IMR-90 (cell line): ENCODE data around the gene POU2F1. TPM values are rescaled to one million over a fixed set of nuclear protein-coding genes. Genes with fewer than 3 reads are reported as not detected.

Experiments used
- ATAC-seq: fragments of 200-7000 bp; cut with Tn5 transposase; 2 replicates; pipeline ENCODE4 v1.9.1; 2020; ENCODE audit warnings: low read depth, mild to moderate bottlenecking, moderate library complexity
- BruUV-seq: library from RNA; stranded (reverse); fragments of 400-500 nt; replicated peaks from 2 replicates; lab custom pipeline; 2021; lab: Mats Ljungman, UMichigan
- CTCF ChIA-PET: fragments of 300-600 bp; formaldehyde crosslinking; extraction: SDS; loops from one replicate; lab custom pipeline; 2021; ENCODE audit warnings: antibody characterized with exemption; lab: Yijun Ruan, JAX
- POLR2A ChIA-PET: fragments of 300-600 bp; sonication (Branson Sonifier 250); formaldehyde crosslinking; loops from one replicate; lab custom pipeline; 2022; ENCODE audit warnings: antibody characterized with exemption; ENCODE audit not compliant: unreplicated experiment; lab: Charles Lee
- DNase-seq: peaks from one replicate; pipeline ENCODE4 v3.0.0; 2013
- H2AFZ ChIP-seq: replicated peaks from 2 replicates; pipeline ENCODE3; 2013; ENCODE audit warnings: low read length, mild to moderate bottlenecking; ENCODE audit not compliant: poor library complexity
- H2AK5ac ChIP-seq: 2 replicates; pipeline ENCODE4 v1.6.1; 2013; ENCODE audit warnings: low read depth, low read length, inconsistent platforms
- H2AK9ac ChIP-seq: replicated peaks from 2 replicates; pipeline ENCODE3; 2013; ENCODE audit warnings: mild to moderate bottlenecking, low read depth, low read length, moderate library complexity; ENCODE audit not compliant: poor library complexity
- H2BK120ac ChIP-seq: 2 replicates; pipeline ENCODE4 v1.6.1; 2013; ENCODE audit warnings: low read depth, low read length, inconsistent platforms
- H2BK15ac ChIP-seq: 3 replicates; pipeline ENCODE4 v1.6.1; 2013; ENCODE audit warnings: low read depth, low read length, inconsistent platforms
- H2BK20ac ChIP-seq: 2 replicates; pipeline ENCODE4 v1.6.1; 2013; ENCODE audit warnings: low read depth, mild to moderate bottlenecking, inconsistent platforms, low read length, moderate library complexity
- H2BK5ac ChIP-seq: 2 replicates; pipeline ENCODE4 v1.6.1; 2013; ENCODE audit warnings: mild to moderate bottlenecking, low read depth, low read length, inconsistent platforms; ENCODE audit not compliant: poor library complexity, severe bottlenecking
- H3K14ac ChIP-seq: replicated peaks from 2 replicates; pipeline ENCODE4 v1.6.1; 2013; ENCODE audit warnings: low read depth, low read length, inconsistent platforms
- H3K18ac ChIP-seq: 2 replicates; pipeline ENCODE4 v1.6.1; 2013; ENCODE audit warnings: low read depth, low read length, control low read depth
- H3K23ac ChIP-seq: 2 replicates; pipeline ENCODE4 v1.6.1; 2013; ENCODE audit warnings: low read depth, low read length, inconsistent platforms
- H3K27ac ChIP-seq: 2 replicates; pipeline ENCODE4 v1.5.1; 2013; ENCODE audit warnings: mild to moderate bottlenecking, control low read depth, low read length; ENCODE audit not compliant: insufficient read depth
- H3K27me3 ChIP-seq: 2 replicates; pipeline ENCODE4 v1.6.1; 2013; ENCODE audit warnings: low read length; ENCODE audit not compliant: control insufficient read depth, insufficient read depth
- H3K36me3 ChIP-seq: 2 replicates; pipeline ENCODE4 v1.6.1; 2013; ENCODE audit warnings: low read length, mixed read lengths; ENCODE audit not compliant: control insufficient read depth, insufficient read depth
- H3K4ac ChIP-seq: 2 replicates; pipeline ENCODE4 v1.6.1; 2013; ENCODE audit warnings: low read depth, low read length, inconsistent platforms
- H3K4me1 ChIP-seq: 2 replicates; pipeline ENCODE4 v1.6.1; 2013; ENCODE audit warnings: low read length, mixed read lengths; ENCODE audit not compliant: control insufficient read depth, insufficient read depth
- H3K4me2 ChIP-seq: 2 replicates; pipeline ENCODE4 v1.6.1; 2013; ENCODE audit warnings: low read depth, mild to moderate bottlenecking, control low read depth, low read length, moderate library complexity
- H3K4me3 ChIP-seq: 2 replicates; pipeline ENCODE4 v1.5.1; 2013; ENCODE audit warnings: low read depth, mild to moderate bottlenecking, control low read depth, low read length, moderate library complexity; ENCODE audit not compliant: insufficient read depth
- H3K56ac ChIP-seq: 2 replicates; pipeline ENCODE4 v1.6.1; 2013; ENCODE audit warnings: low read length, inconsistent platforms; ENCODE audit not compliant: insufficient read depth; ENCODE audit errors: extremely low read depth
- H3K79me1 ChIP-seq, 2 experiments: 2 replicates each; pipeline ENCODE4 v1.6.1; 2013; ENCODE audit warnings: low read length in 2 of 2, inconsistent platforms in 1 of 2, low read depth in 1 of 2
- H3K9ac ChIP-seq: 2 replicates; pipeline ENCODE4 v1.6.1; 2013; ENCODE audit warnings: low read depth, low read length, control low read depth
- H3K9me1 ChIP-seq: 2 replicates; pipeline ENCODE4 v1.6.1; 2013; ENCODE audit warnings: low read length, inconsistent platforms; ENCODE audit not compliant: insufficient read depth
- H3K9me3 ChIP-seq: 2 replicates; pipeline ENCODE4 v1.6.1; 2013; ENCODE audit warnings: low read length; ENCODE audit not compliant: control insufficient read depth, insufficient read depth
- H4K20me1 ChIP-seq: 2 replicates; pipeline ENCODE4 v1.6.1; 2013; ENCODE audit warnings: low read length, inconsistent platforms; ENCODE audit not compliant: insufficient read depth
- H4K5ac ChIP-seq: 2 replicates; pipeline ENCODE4 v1.6.1; 2013; ENCODE audit warnings: mild to moderate bottlenecking, low read depth, low read length, control low read depth
- H4K8ac ChIP-seq, 2 experiments: 2 replicates each; pipeline ENCODE4 v1.6.1; 2013; ENCODE audit warnings: low read depth in 2 of 2, low read length in 2 of 2, control low read depth in 1 of 2, inconsistent platforms in 1 of 2
- H4K91ac ChIP-seq: 2 replicates; pipeline ENCODE4 v1.6.1; 2013; ENCODE audit warnings: low read depth, low read length, inconsistent platforms; ENCODE audit not compliant: insufficient read depth
- BHLHE40 ChIP-seq: fragments of 150-350 bp; IDR thresholded peaks from 2 replicates; pipeline ENCODE4 v1.6.1; 2016; ENCODE audit warnings: mild to moderate bottlenecking, low read depth, low read length
- CEBPB ChIP-seq: IDR thresholded peaks from 2 replicates; pipeline ENCODE4 v1.6.1; 2012; ENCODE audit warnings: low read depth, low read length, improper control_type of control experiment
- CHD1 ChIP-seq: IDR thresholded peaks from 2 replicates; pipeline ENCODE4 v1.6.1; 2012; ENCODE audit warnings: low read depth, low read length, improper control_type of control experiment
- ELK1 ChIP-seq: fragments of 150-350 bp; IDR thresholded peaks from 2 replicates; pipeline ENCODE4 v1.6.1; 2016; ENCODE audit warnings: low read depth, mild to moderate bottlenecking, low read length, moderate library complexity, borderline replicate concordance
- FOS ChIP-seq: fragments of 150-350 bp; IDR thresholded peaks from 2 replicates; pipeline ENCODE4 v1.6.1; 2016; ENCODE audit warnings: low read depth, low read length
- MAFK ChIP-seq: IDR thresholded peaks from 2 replicates; pipeline ENCODE4 v1.6.1; 2012; ENCODE audit warnings: low read depth, low read length, improper control_type of control experiment
- MAZ ChIP-seq: IDR thresholded peaks from 2 replicates; pipeline ENCODE4 v1.6.1; 2012; ENCODE audit warnings: low read depth, mild to moderate bottlenecking, low read length, improper control_type of control experiment, moderate library complexity, borderline replicate concordance
- MXI1 ChIP-seq: IDR thresholded peaks from 2 replicates; pipeline ENCODE4 v1.6.1; 2012; ENCODE audit warnings: low read depth, mild to moderate bottlenecking, low read length, moderate library complexity, borderline replicate concordance
- NFE2L2 ChIP-seq: fragments of 150-350 bp; IDR thresholded peaks from 2 replicates; pipeline ENCODE4 v1.6.1; 2016; ENCODE audit warnings: low read depth, mild to moderate bottlenecking, low read length
- POLR2A ChIP-seq: IDR thresholded peaks from 2 replicates; pipeline ENCODE4 v1.6.1; 2012; ENCODE audit warnings: mild to moderate bottlenecking, low read depth, low read length
- RAD21 ChIP-seq: IDR thresholded peaks from 2 replicates; pipeline ENCODE4 v1.6.1; 2012; ENCODE audit warnings: low read length, improper control_type of control experiment
- RCOR1 ChIP-seq: IDR thresholded peaks from 2 replicates; pipeline ENCODE4 v1.6.1; 2012; ENCODE audit warnings: mild to moderate bottlenecking, low read length, improper control_type of control experiment; ENCODE audit not compliant: insufficient replicate concordance
- RFX5 ChIP-seq: IDR thresholded peaks from 2 replicates; pipeline ENCODE4 v1.8.0; 2012; ENCODE audit warnings: low read depth, mild to moderate bottlenecking, low read length, moderate library complexity
- SMC3 ChIP-seq: fragments of 150-350 bp; IDR thresholded peaks from 2 replicates; pipeline ENCODE4 v1.6.1; 2016; ENCODE audit warnings: low read depth, mild to moderate bottlenecking, antibody characterized with exemption, low read length, moderate library complexity
- WGBS, 2 experiments: methylation state at CpG; one replicate each; pipeline versions ENCODE4 v1.1.5 to v1.1.7; 2013; ENCODE audit warnings: missing lambda C conversion rate in 2 of 2; ENCODE audit not compliant: insufficient read length in 1 of 2; ENCODE audit errors: extremely low coverage in 2 of 2; 5-methylcytosine and 5-hydroxymethylcytosine counted together
- dilution Hi-C: fragments of 300-500 bp; cut with HindIII; formaldehyde crosslinking; loops from one replicate; pipeline ENCODE4 v1.14.3; 2018; ENCODE audit warnings: low sequenced_read_pairs; ENCODE audit not compliant: unreplicated experiment
- in situ Hi-C: fragments of 300-500 bp; cut with MboI; formaldehyde crosslinking; loops from 3 replicates; pipeline ENCODE4 v1.14.3; 2019; ENCODE audit warnings: low sequenced_read_pairs, inconsistent platforms, mixed read lengths
- intact Hi-C: fragments of 100-400 bp; cut with micrococcal nuclease; formaldehyde crosslinking; loops from 2 replicates; pipeline ENCODE4 v1.10.0; 2022
- polyA plus RNA-seq, 3 experiments: library from polyadenylated mRNA; depleted of rRNA; stranded (reverse); fragments of >200 nt; gene quantifications; 2 replicates each; pipeline ENCODE4 v1.2.3, GENCODE V29; 2012; ENCODE audit warnings: low replicate concordance in 1 of 3
- total RNA-seq: library from RNA; depleted of rRNA; stranded (reverse); fragments of >200 nt; gene quantifications from 2 replicates; pipeline ENCODE4 v1.2.3, GENCODE V29; 2012
- TF ChIP-seq, protein P1 (sequence below): conservative IDR thresholded peaks from 2 replicates; pipeline ENCODE4 v1.5.1; 2012; ENCODE audit warnings: mild to moderate bottlenecking, low read depth, low read length, improper control_type of control experiment
- TF ChIP-seq, protein P2 (sequence below): fragments of 150-350 bp; IDR thresholded peaks from 2 replicates; pipeline ENCODE4 v1.6.1; 2017; ENCODE audit warnings: mild to moderate bottlenecking, antibody characterized with exemption, low read length, low read depth

The POU2F1 gene
- total and polyA plus RNA-seq, 2 of the 4 experiments (the other 2 are of a cell fraction), result 1.2 to 3.4 TPM

- Histone ChIP-seq H2BK120ac (no peak overlapping the region), H3K23ac (no peak overlapping the region), H3K56ac (no peak overlapping the region), H3K18ac (no peak overlapping the region), H4K5ac (no peak overlapping the region), H3K4me1 (no peaks in the 10 kb centered on the region), H4K20me1 (no peaks in the 10 kb centered on the region), H3K9me3 (no peaks in the 10 kb centered on the region), H3K27ac (no peak overlapping the region), H3K79me1 (no peaks in the 10 kb centered on the region), H2AK5ac (no peak overlapping the region), H2BK20ac (no peak overlapping the region), H3K4me3 (no peak overlapping the region), H3K4ac (no peak overlapping the region), H3K9me1 (no peaks in the 10 kb centered on the region), H2BK5ac (no peak overlapping the region), H3K27me3 (peaks cover 32% of the 10 kb centered on the region), H3K36me3 (no peaks in the 10 kb centered on the region), H2AFZ (no peak overlapping the region), H4K91ac (no peak overlapping the region), H4K8ac (no peak overlapping the region), H2BK15ac (no peak overlapping the region), H3K14ac (no peak overlapping the region), H3K9ac (no peak overlapping the region), H3K4me2 (no peak overlapping the region), H2AK9ac (peak overlapping the region; percentile 39)
- dilution Hi-C loops (loop anchor here (25.0 kb wide), 1 partner anchor 178 kb away; no protein-coding TSS in a partner anchor), in situ Hi-C loops (no loop called here), intact Hi-C loops (loop anchor here (5.0 kb wide), 1 partner anchor 218 kb away; the partner anchor contains the start of gene POU2F1)
- DNase-seq (no peak), ATAC-seq (no peak)
- WGBS, 2 experiments, result 83% methylated on average over 1 of the region's 8 CpGs; no CpG with 5 or more reads in 1 of the 2 experiments
- no TSS peak for BruUV-seq
- CTCF ChIA-PET, result interaction anchor here (4.8 kb wide), 1 partner anchor 173 kb away, joined by 25 read pairs; no protein-coding TSS in a partner anchor
- TF ChIP-seq RFX5 (no peak), MXI1 (no peak), ELK1 (no peak), MAFK (no peak), MAZ (no peak), SMC3 (no peak), CEBPB (no peak), RCOR1 (no peak), FOS (no peak), CHD1 (no peak), NFE2L2 (no peak), BHLHE40 (no peak), POLR2A (no peak), RAD21 (no peak)
- TF ChIP-seq, protein P1, sequence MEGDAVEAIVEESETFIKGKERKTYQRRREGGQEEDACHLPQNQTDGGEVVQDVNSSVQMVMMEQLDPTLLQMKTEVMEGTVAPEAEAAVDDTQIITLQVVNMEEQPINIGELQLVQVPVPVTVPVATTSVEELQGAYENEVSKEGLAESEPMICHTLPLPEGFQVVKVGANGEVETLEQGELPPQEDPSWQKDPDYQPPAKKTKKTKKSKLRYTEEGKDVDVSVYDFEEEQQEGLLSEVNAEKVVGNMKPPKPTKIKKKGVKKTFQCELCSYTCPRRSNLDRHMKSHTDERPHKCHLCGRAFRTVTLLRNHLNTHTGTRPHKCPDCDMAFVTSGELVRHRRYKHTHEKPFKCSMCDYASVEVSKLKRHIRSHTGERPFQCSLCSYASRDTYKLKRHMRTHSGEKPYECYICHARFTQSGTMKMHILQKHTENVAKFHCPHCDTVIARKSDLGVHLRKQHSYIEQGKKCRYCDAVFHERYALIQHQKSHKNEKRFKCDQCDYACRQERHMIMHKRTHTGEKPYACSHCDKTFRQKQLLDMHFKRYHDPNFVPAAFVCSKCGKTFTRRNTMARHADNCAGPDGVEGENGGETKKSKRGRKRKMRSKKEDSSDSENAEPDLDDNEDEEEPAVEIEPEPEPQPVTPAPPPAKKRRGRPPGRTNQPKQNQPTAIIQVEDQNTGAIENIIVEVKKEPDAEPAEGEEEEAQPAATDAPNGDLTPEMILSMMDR, result no peak
- TF ChIP-seq, protein P2, sequence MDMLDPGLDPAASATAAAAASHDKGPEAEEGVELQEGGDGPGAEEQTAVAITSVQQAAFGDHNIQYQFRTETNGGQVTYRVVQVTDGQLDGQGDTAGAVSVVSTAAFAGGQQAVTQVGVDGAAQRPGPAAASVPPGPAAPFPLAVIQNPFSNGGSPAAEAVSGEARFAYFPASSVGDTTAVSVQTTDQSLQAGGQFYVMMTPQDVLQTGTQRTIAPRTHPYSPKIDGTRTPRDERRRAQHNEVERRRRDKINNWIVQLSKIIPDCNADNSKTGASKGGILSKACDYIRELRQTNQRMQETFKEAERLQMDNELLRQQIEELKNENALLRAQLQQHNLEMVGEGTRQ, result no peak
- POLR2A ChIA-PET, result no interaction called here
Observed at GRCh38 chr1:167440776-167441175, 220.1 kb downstream of the POU2F1 start.
